Psoas muscle (tissue), 8 donors: Measurements from ENCODE around the gene CAMKMT. TPM values are rescaled to one million over a fixed set of nuclear protein-coding genes. Genes with fewer than 3 reads are reported as not detected.

Source experiments
- ATAC-seq, 4 donors: fragments of 200-7000 bp; cut with Tn5 transposase; one replicate each; pipeline ENCODE4 v1.9.1; 2020; ENCODE audit warnings: moderate library complexity in 3 of 4, mild to moderate bottlenecking in 2 of 4
- DNase-seq, 2 donors: peaks; one replicate each; pipeline ENCODE4 v3.0.0-alpha.2; 2020
- H3K27ac ChIP-seq: fragments of 200-600 bp; one replicate; pipeline ENCODE4 v1.8.0; 2022
- H3K27me3 ChIP-seq, 3 donors: fragments of 200-600 bp in 1 of 3; one replicate each; pipeline versions ENCODE4 v1.6.1 to v1.8.0; 2013 to 2022; ENCODE audit warnings: low read length in 2 of 3, mild to moderate bottlenecking in 2 of 3, moderate library complexity in 1 of 3; ENCODE audit not compliant: insufficient read depth in 3 of 3
- H3K36me3 ChIP-seq, 2 donors: fragments of 200-600 bp in 1 of 2; one replicate each; pipeline versions ENCODE4 v1.6.1 to v1.8.0; 2013 to 2022; ENCODE audit warnings: low read depth in 1 of 2, mild to moderate bottlenecking in 1 of 2, moderate library complexity in 1 of 2; ENCODE audit not compliant: insufficient read depth in 1 of 2
- H3K4me1 ChIP-seq: fragments of 200-600 bp; one replicate; pipeline ENCODE4 v1.8.0; 2022
- H3K4me3 ChIP-seq: fragments of 200-600 bp; one replicate; pipeline ENCODE4 v1.8.0; 2022; ENCODE audit warnings: mild to moderate bottlenecking
- H3K9me3 ChIP-seq: fragments of 200-600 bp; one replicate; pipeline ENCODE4 v1.8.0; 2022
- CTCF ChIP-seq: fragments of 200-600 bp; IDR thresholded peaks from one replicate; pipeline ENCODE4 v1.8.0; 2022; ENCODE audit warnings: antibody characterized with exemption
- WGBS, 3 donors: extraction: QIAGEN DNeasy Blood & Tissue Kit; methylation state at CpG; one replicate each; pipeline versions ENCODE4 v1.1.6 to v1.1.7; 2013; 5-methylcytosine and 5-hydroxymethylcytosine counted together
- intact Hi-C, 2 donors: fragments of 100-400 bp; cut with DNase I; formaldehyde crosslinking; loops; one replicate each; pipeline versions ENCODE4 v1.11.0 to v1.14.2; 2022
- polyA plus RNA-seq, 3 donors: library from polyadenylated mRNA; stranded (reverse); fragments of 200-250 nt; gene quantifications; one replicate each; pipeline ENCODE4 v1.2.3, GENCODE V29; 2013
- total RNA-seq, 4 donors: library from RNA; stranded (reverse); fragmentation: NEBNext Ultra II Directional in 2 of 4; extraction: Animal tissue kit (Norgen Biotek cat#: 25700) in 2 of 4; gene quantifications; one replicate each; pipeline versions ENCODE4 v1.2.1 to v1.2.4, GENCODE V29; 2021 to 2023
- donor health status: healthy with polysubstance abuse.
- donor health status: DM: no; HTN: no; CAD: no; lungs with moderate emphysema.
- donor health status: Bipolar disorder and iron deficiency.
- donor health status: healthy.
- donor health status: DM: yes; HTN: yes; CAD: no.
- donor health status: DM: no; HTN: no; CAD: no.
- donor health status: DM: no; HTN: no; CAD: no.
- donor health status: DM: yes; HTN: yes; CAD: no.

The CAMKMT gene
- total and polyA plus RNA-seq, 7 donors = 2.8 to 7.3 (median 4.5) TPM

- Histone ChIP-seq H3K27ac (no peak overlapping the region), H3K36me3 (no peaks in the 10 kb centered on the region), H3K9me3 (no peaks in the 10 kb centered on the region), H3K4me3 (no peak overlapping the region), H3K4me1 (no peaks in the 10 kb centered on the region), H3K27me3 (peaks cover 0 to 6% (median 0%) of the 10 kb centered on the region in 3 donors)
- intact Hi-C loops = no loop called here
- no peak for ATAC-seq
- WGBS, 3 donors = 59 to 82% (median 77%) methylated on average over 2 of the region's 2 CpGs
- no peak for DNase-seq
- no peak for TF ChIP-seq CTCF
Observed at GRCh38 chr2:44817673-44818335, 456.1 kb downstream of the CAMKMT start.

- no peak overlapping the region for H3K4me3 ChIP-seq
- intact Hi-C loops = no loop called here
- no peak for DNase-seq
- TF ChIP-seq CTCF = no peak
- H3K36me3 ChIP-seq = no peaks in the 10 kb centered on the region
- H3K4me1 ChIP-seq = no peaks in the 10 kb centered on the region
- ATAC-seq = no peak
- peaks cover 0 to 5% (median 0%) of the 10 kb centered on the region in 3 donors for H3K27me3 ChIP-seq
- no peaks in the 10 kb centered on the region for H3K9me3 ChIP-seq
- WGBS, 3 donors = 76 to 88% (median 83%) methylated on average over 5 of the region's 5 CpGs
- H3K27ac ChIP-seq = no peak overlapping the region
Observed at GRCh38 chr2:44819061-44819460, 457.3 kb downstream of the CAMKMT start.

GRCh38 chr2:44821500-44821899, 459.8 kb downstream of the CAMKMT start:
- intact Hi-C loops = no loop called here

GRCh38 chr2:44822174-44822573, 460.4 kb downstream of the CAMKMT start:
- H3K4me3 ChIP-seq = no peak overlapping the region
- H3K36me3 ChIP-seq = no peaks in the 10 kb centered on the region
- DNase-seq (no peak), ATAC-seq (no peak)
- H3K4me1 ChIP-seq = no peaks in the 10 kb centered on the region
- TF ChIP-seq CTCF = no peak
- WGBS, 3 donors = 64 to 74% (median 69%) methylated on average over 6 of the region's 6 CpGs
- H3K27ac ChIP-seq = no peak overlapping the region
- intact Hi-C loops = no loop called here
- no peaks in the 10 kb centered on the region for H3K9me3 ChIP-seq
- no peaks in the 10 kb centered on the region for H3K27me3 ChIP-seq

More at GRCh38 chr2:44821500-44821899, 459.8 kb downstream of the CAMKMT start:
- no peak for TF ChIP-seq CTCF
- H3K9me3 ChIP-seq = no peaks in the 10 kb centered on the region
- no peaks in the 10 kb centered on the region for H3K27me3 ChIP-seq
- DNase-seq (no peak), ATAC-seq (no peak)
- H3K27ac ChIP-seq = no peak overlapping the region
- no peaks in the 10 kb centered on the region for H3K36me3 ChIP-seq
- no peaks in the 10 kb centered on the region for H3K4me1 ChIP-seq
- 63 to 69% (median 66%) methylated on average over 6 of the region's 6 CpGs for WGBS, 3 donors
- H3K4me3 ChIP-seq = no peak overlapping the region

Other genes starting within 250 kb of the CAMKMT start
- gene PPM1B, start 193.1 kb upstream of the CAMKMT start, total RNA-seq = 100 to 1,000 TPM in 3 of 4 donors, 10 to 100 TPM in 1; 83.9 to 195 (median 141) TPM
- 100 to 1,000 TPM in 1 of 3 donors, 10 to 100 TPM in 2; 17.4 to 244 (median 99.6) TPM for gene PPM1B, start 193.1 kb upstream of the CAMKMT start, polyA plus RNA-seq
- under 1 TPM in 1 of 4 donors, not detected in 3; 0.22 TPM for gene SLC3A1, start 86.5 kb upstream of the CAMKMT start, total RNA-seq
- gene SLC3A1, start 86.5 kb upstream of the CAMKMT start, polyA plus RNA-seq = under 1 TPM; 0.13 to 0.32 (median 0.13) TPM
- gene PREPL, start 453 bp upstream of the CAMKMT start, total RNA-seq = 10 to 100 TPM; 44.1 to 66.2 (median 50.0) TPM
- 10 to 100 TPM; 18.4 to 52.4 (median 19.5) TPM for gene PREPL, start 453 bp upstream of the CAMKMT start, polyA plus RNA-seq